K562 (cell line): ENCODE measurements around the gene PHB1. TPM values are rescaled to one million over a fixed set of nuclear protein-coding genes. Genes with fewer than 3 reads are reported as not detected.
A peak's percentile ranks its signal among the peaks of the same experiment; 100 is the strongest.
"Not testable (repeated sequence)": the region's sequence is repeated elsewhere in the genome, so short reads cannot be mapped to it uniquely, and the experiment has no call there.

Experiments used
- ARID1B ChIP-seq: fragments of 450-650 bp; IDR thresholded peaks from 2 replicates; pipeline ENCODE4 v1.6.1; 2016; ENCODE audit warnings: antibody characterized with exemption, mild to moderate bottlenecking, inconsistent platforms
- CBFA2T2 ChIP-seq: fragments of 450-650 bp; conservative IDR thresholded peaks from 2 replicates; pipeline ENCODE4 v1.6.1; 2017; ENCODE audit warnings: mild to moderate bottlenecking
- CBFA2T3 ChIP-seq: fragments of 450-650 bp; IDR thresholded peaks from 2 replicates; pipeline ENCODE4 v1.6.1; 2017
- DMBX1 ChIP-seq: fragments of 250-450 bp; sonication (Bioruptor Pico); IDR thresholded peaks from 2 replicates; pipeline ENCODE4 v1.8.0; 2022; ENCODE audit warnings: inconsistent platforms, mild to moderate bottlenecking, moderate library complexity, borderline replicate concordance
- ETV5 ChIP-seq: sonication (generic); formaldehyde crosslinking; IDR thresholded peaks from 2 replicates; pipeline ENCODE4 v1.4.0; 2020; ENCODE audit warnings: low read depth, mild to moderate bottlenecking, missing genetic modification reagents
- HDAC1 ChIP-seq, 2 experiments: fragments of 450-650 bp; IDR thresholded peaks; 2 replicates each; pipeline ENCODE4 v1.6.1; 2016 to 2017; ENCODE audit warnings: inconsistent platforms in 1 of 2, mild to moderate bottlenecking in 1 of 2, moderate library complexity in 1 of 2
- KDM1A ChIP-seq, 2 experiments: fragments of 450-650 bp; IDR thresholded peaks; 2 replicates each; pipeline ENCODE4 v1.6.1; 2016; ENCODE audit warnings: mild to moderate bottlenecking in 2 of 2
- MAX ChIP-seq: sonication (generic); formaldehyde crosslinking; IDR thresholded peaks from 2 replicates; pipeline ENCODE4 v1.9.0; 2022; ENCODE audit warnings: mild to moderate bottlenecking, missing genetic modification reagents
- NCOR1 ChIP-seq: fragments of 450-650 bp; IDR thresholded peaks from 2 replicates; pipeline ENCODE4 v1.6.1; 2016; ENCODE audit warnings: mild to moderate bottlenecking, moderate library complexity
- NR2C1 ChIP-seq, 2 experiments: fragments of 450-650 bp; IDR thresholded peaks; 2 replicates each; pipeline ENCODE4 v1.6.1; 2017; ENCODE audit warnings: mild to moderate bottlenecking in 2 of 2, antibody characterized with exemption in 1 of 2, inconsistent platforms in 1 of 2, missing compliant biosample characterization in 1 of 2, missing genetic modification characterization in 1 of 2
- SOX6 ChIP-seq: fragments of 450-650 bp; IDR thresholded peaks from 2 replicates; pipeline ENCODE4 v1.6.1; 2014; ENCODE audit warnings: mild to moderate bottlenecking
- TCF3 ChIP-seq: sonication (generic); formaldehyde crosslinking; IDR thresholded peaks from 2 replicates; pipeline ENCODE4 v1.4.0; 2020; ENCODE audit warnings: mild to moderate bottlenecking, missing genetic modification reagents
- TRIM24 ChIP-seq, 2 experiments: fragments of 450-650 bp; IDR thresholded peaks; 2 replicates each; pipeline ENCODE4 v1.6.1; 2016
- polyA plus RNA-seq, 8 experiments: library from polyadenylated mRNA; depleted of rRNA in 4 of 8; stranded (reverse) in 5 of 8; unstranded in 3 of 8; fragments of >200 nt; fragmentation: Nextera tagmentation in 2 of 8; fragmentation: Illumina TruSeq in 1 of 8; extraction: Ambion mirVana in 2 of 8; extraction: Trizol in 1 of 8; gene quantifications; 2 replicates each; pipeline versions ENCODE4 v1.2.1 to v1.2.3, GENCODE V29; 2011 to 2014; ENCODE audit warnings: inconsistent platforms in 1 of 8, missing spikeins in 1 of 8
- total RNA-seq, 7 experiments: library from RNA; depleted of rRNA in 6 of 7; stranded (reverse); fragments of >200 nt in 6 of 7; fragmentation: Illumina TruSeq in 2 of 7; extraction: Trizol in 2 of 7; gene quantifications; 2 replicates each; pipeline versions ENCODE4 v1.2.1 to v1.2.3, GENCODE V29; 2011 to 2021; ENCODE audit warnings: low replicate concordance in 1 of 7

PHB1 gene
- total and polyA plus RNA-seq, 9 of the 15 experiments (the other 6 are each of a cell fraction or from before 2014, with no cell fraction given), result 191 to 818 (median 349) TPM

GRCh38 chr17:49418754-49419740 lies 4.4 kb upstream of the PHB1 start (continued):
- TF ChIP-seq MAX (CRISPR knock-in tag) (peak; percentile 59), ETV5 (CRISPR knock-in tag) (peak; percentile 53; the same call in 1 of the 2 replicates), CBFA2T2 (peak; percentile 81), DMBX1 (CRISPR knock-in tag) (peak; percentile 59; the same call in 1 of the 2 replicates), TCF3 (CRISPR knock-in tag) (peak; percentile 75), CBFA2T3 (peak; percentile 83), HDAC1 (IDR thresholded peaks at IDR 0.05) (0 out of 4 replicates have a peak, but pooled peaks of 1 of the 2 experiments have one; percentile 23), NCOR1 (peak; percentile 42), SOX6 (peak; percentile 19; the same call in 1 of the 2 replicates), ARID1B (peak; percentile 54; the same call in 1 of the 2 replicates), NR2C1 (tag; IDR thresholded peaks at IDR 0.05) (0 out of 2 replicates have a peak, but pooled peaks have one; percentile 44), TRIM24 (IDR thresholded peaks at IDR 0.05) (peak; percentile 46 to 72; a peak in 2 of 4 replicates), KDM1A (IDR thresholded peaks at IDR 0.05) (peak in 1 of 2 experiments; percentile 27; a peak in 1 of 4 replicates)
- not testable (repeated sequence) for TF ChIP-seq NR2C1 (IDR thresholded peaks at IDR 0.05)
